SK-N-SH treated with all-trans-retinoic acid at 6 μM for 48 hours (cell line): ENCODE measurements around the gene ASB11.

Source experiments
- ARNTL ChIP-seq: fragments of 450-650 bp; formaldehyde crosslinking; IDR thresholded peaks from 2 replicates; pipeline ENCODE4 v1.5.0; 2020; ENCODE audit warnings: low read depth, mild to moderate bottlenecking, moderate library complexity, borderline replicate concordance
- BACH2 ChIP-seq: fragments of 250-450 bp; sonication (Bioruptor Pico); IDR thresholded peaks from 2 replicates; pipeline ENCODE4 v1.9.0; 2021; ENCODE audit warnings: mild to moderate bottlenecking, borderline replicate concordance
- CREB5 ChIP-seq: fragments of 250-450 bp; sonication (Bioruptor Pico); IDR thresholded peaks from 2 replicates; pipeline ENCODE4 v1.5.1; 2020; ENCODE audit warnings: low read depth, mild to moderate bottlenecking, moderate library complexity
- CSRNP3 ChIP-seq: fragments of 250-450 bp; sonication (Bioruptor Pico); IDR thresholded peaks from 2 replicates; pipeline ENCODE4 v1.5.1; 2021; ENCODE audit warnings: mild to moderate bottlenecking, moderate library complexity
- PATZ1 ChIP-seq: fragments of 250-450 bp; sonication (Bioruptor Pico); IDR thresholded peaks from 2 replicates; pipeline ENCODE4 v1.8.0; 2020; ENCODE audit warnings: mild to moderate bottlenecking, moderate library complexity, borderline replicate concordance
- SNAI2 ChIP-seq: fragments of 250-450 bp; sonication (Bioruptor Pico); IDR thresholded peaks from 2 replicates; pipeline ENCODE4 v1.5.0; 2020; ENCODE audit warnings: mild to moderate bottlenecking, moderate library complexity
- TCF4 ChIP-seq: fragments of 250-450 bp; sonication (Bioruptor Pico); IDR thresholded peaks from 2 replicates; pipeline ENCODE4 v1.8.0; 2021; ENCODE audit warnings: mild to moderate bottlenecking, moderate library complexity, borderline replicate concordance
- ZFP30 ChIP-seq: fragments of 450-650 bp; formaldehyde crosslinking; IDR thresholded peaks from 2 replicates; pipeline ENCODE4 v1.5.0; 2022; ENCODE audit warnings: mild to moderate bottlenecking, moderate library complexity
- ZNF565 ChIP-seq: fragments of 450-650 bp; formaldehyde crosslinking; conservative IDR thresholded peaks from 2 replicates; pipeline ENCODE4 v1.5.0; 2020; ENCODE audit warnings: low read depth, mild to moderate bottlenecking, moderate library complexity

- TF ChIP-seq PATZ1 (CRISPR knock-in tag) = no peak
- TF ChIP-seq TCF4 = no peak
- no peak for TF ChIP-seq ZFP30
- TF ChIP-seq SNAI2 (CRISPR knock-in tag) = no peak
- TF ChIP-seq ARNTL (CRISPR knock-in tag) = no peak
- no peak for TF ChIP-seq CREB5 (CRISPR knock-in tag)
- TF ChIP-seq CSRNP3 (CRISPR knock-in tag) = no peak
- no peak for TF ChIP-seq ZNF565 (CRISPR knock-in tag)
- no peak for TF ChIP-seq BACH2
These were observed 28.7 kb upstream of the ASB11 start for GRCh38 chrX:15344106-15344505.
